ENCODE results near the gene STYK1. TPM values are rescaled to one million over a fixed set of nuclear protein-coding genes. Genes with fewer than 3 reads are reported as not detected.
"Not testable (repeated sequence)": the region's sequence is repeated elsewhere in the genome, so short reads cannot be mapped to it uniquely, and the experiment has no call there.

The STYK1 gene
- total RNA-seq, 2 donors from 2014 or later, result not detected

DNA sequence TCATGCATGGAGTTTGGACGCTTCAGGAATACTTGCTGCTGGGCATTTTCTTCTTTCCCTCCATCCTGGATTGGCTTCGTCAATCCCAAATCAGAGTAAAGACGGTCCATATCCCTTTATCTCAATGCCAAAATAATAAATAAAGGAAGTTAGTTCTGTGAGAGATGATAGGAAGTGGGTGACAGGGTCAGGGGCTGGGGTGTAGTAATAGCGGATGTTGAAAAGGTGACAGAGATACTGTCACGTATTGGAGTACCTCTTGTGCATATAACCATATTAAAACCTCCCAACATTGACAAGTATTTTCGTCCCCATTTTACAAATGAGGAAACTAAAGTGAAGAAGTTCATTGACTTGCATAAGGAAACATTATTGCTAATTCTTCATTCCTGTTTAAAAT is 72.9 kb downstream of the STYK1 start:
- no peak overlapping the region for H3K27ac ChIP-seq
- no peaks in the 10 kb centered on the region for H3K27me3 ChIP-seq (replicated peaks; ENCODE audit: insufficient read depth)
- H3K9me3 ChIP-seq, result no peaks in the 10 kb centered on the region
- ATAC-seq (ENCODE audit: insufficient number of reproducible peaks, low FRiP score, low read depth) (no peak), DNase-seq (ENCODE audit: low spot score) (no peak)
- no peak for TF ChIP-seq CTCF (IDR thresholded peaks at IDR 0.05)
- no peak overlapping the region for H3K4me3 ChIP-seq
- H3K36me3 ChIP-seq, result no peaks in the 10 kb centered on the region
- no peaks in the 10 kb centered on the region for H3K4me1 ChIP-seq (ENCODE audit: control insufficient read depth in 1 of 2, low read depth in 2 of 2)

DNA sequence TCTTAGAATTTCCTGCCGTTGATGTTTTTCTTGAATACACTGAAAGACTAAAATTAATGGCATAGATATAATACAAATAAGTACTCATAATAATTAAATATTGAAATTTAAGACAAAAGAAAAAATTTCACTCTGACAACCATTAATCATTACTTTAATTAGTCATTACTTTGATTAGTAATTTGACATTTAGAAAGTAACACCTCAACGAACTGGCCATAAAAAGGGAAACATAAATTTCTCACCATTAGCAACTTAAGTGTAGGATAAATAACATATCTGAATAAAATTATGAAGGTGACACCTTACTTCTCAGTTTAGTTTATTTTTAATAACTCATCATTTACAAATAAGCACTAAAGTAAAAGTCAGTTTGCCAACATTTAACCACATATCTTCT is 78.0 kb downstream of the STYK1 start:
- Histone ChIP-seq H3K4me3 (no peak overlapping the region), H3K27me3 (replicated peaks; ENCODE audit: insufficient read depth) (no peaks in the 10 kb centered on the region), H3K9me3 (no peaks in the 10 kb centered on the region), H3K36me3 (no peaks in the 10 kb centered on the region), H3K4me1 (ENCODE audit: control insufficient read depth in 1 of 2, low read depth in 2 of 2) (no peaks in the 10 kb centered on the region), H3K27ac (no peak overlapping the region)
- TF ChIP-seq CTCF (IDR thresholded peaks at IDR 0.05), result no peak
- ATAC-seq (ENCODE audit: insufficient number of reproducible peaks, low FRiP score, low read depth), result no peak
- DNase-seq (ENCODE audit: low spot score), result no peak

GRCh38 chr12:10590966-10591365 is 82.9 kb downstream of the STYK1 start:
- Histone ChIP-seq H3K27ac (no peak overlapping the region), H3K27me3 (replicated peaks; ENCODE audit: insufficient read depth) (no peaks in the 10 kb centered on the region), H3K36me3 (no peaks in the 10 kb centered on the region), H3K4me1 (ENCODE audit: control insufficient read depth in 1 of 2, low read depth in 2 of 2) (no peaks in the 10 kb centered on the region), H3K9me3 (no peaks in the 10 kb centered on the region), H3K4me3 (no peak overlapping the region)
- ATAC-seq (ENCODE audit: insufficient number of reproducible peaks, low FRiP score, low read depth) (no peak), DNase-seq (ENCODE audit: low spot score) (no peak)
- no peak for TF ChIP-seq CTCF (IDR thresholded peaks at IDR 0.05)

- H3K36me3 ChIP-seq, result no peaks in the 10 kb centered on the region
- no peaks in the 10 kb centered on the region for H3K9me3 ChIP-seq
- H3K4me3 ChIP-seq, result no peak overlapping the region
- H3K27ac ChIP-seq, result no peak overlapping the region
- H3K4me1 ChIP-seq (ENCODE audit: control insufficient read depth in 1 of 2, low read depth in 2 of 2), result no peaks in the 10 kb centered on the region
- no peaks in the 10 kb centered on the region for H3K27me3 ChIP-seq (replicated peaks; ENCODE audit: insufficient read depth)
- ATAC-seq (ENCODE audit: insufficient number of reproducible peaks, low FRiP score, low read depth), result no peak
- no peak for DNase-seq (ENCODE audit: low spot score)
- TF ChIP-seq CTCF (IDR thresholded peaks at IDR 0.05), result no peak
These were observed 89.4 kb downstream of the STYK1 start for GRCh38 chr12:10584415-10584814.

- no peak for TF ChIP-seq CTCF (IDR thresholded peaks at IDR 0.05)
- no peak overlapping the region for H3K4me3 ChIP-seq
- ATAC-seq (ENCODE audit: insufficient number of reproducible peaks, low FRiP score, low read depth) (no peak), DNase-seq (ENCODE audit: low spot score) (no peak)
- H3K27ac ChIP-seq, result no peak overlapping the region
- no peaks in the 10 kb centered on the region for H3K4me1 ChIP-seq (ENCODE audit: control insufficient read depth in 1 of 2, low read depth in 2 of 2)
- no peaks in the 10 kb centered on the region for H3K9me3 ChIP-seq
- H3K27me3 ChIP-seq (replicated peaks; ENCODE audit: insufficient read depth), result no peaks in the 10 kb centered on the region
- H3K36me3 ChIP-seq, result no peaks in the 10 kb centered on the region
These were observed 91.1 kb downstream of the STYK1 start for GRCh38 chr12:10582704-10583103.

DNA sequence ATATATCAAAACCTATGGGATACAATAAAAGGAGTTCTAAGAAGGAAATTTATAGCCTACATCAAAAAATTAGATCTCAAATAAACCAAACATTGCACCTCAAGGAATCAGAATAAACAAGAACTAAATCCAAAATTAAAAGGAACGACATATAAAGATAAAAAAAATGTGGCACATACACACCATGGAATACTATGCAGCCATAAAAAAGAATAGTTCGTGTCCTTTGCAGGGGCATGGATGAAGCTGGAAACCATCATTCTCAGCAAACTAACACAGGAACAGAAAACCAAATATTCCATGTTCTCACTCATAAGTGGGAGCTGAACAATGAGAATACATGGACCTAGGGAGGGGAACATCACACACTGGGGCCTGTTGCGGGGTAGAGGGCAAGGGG is 91.7 kb downstream of the STYK1 start:
- not testable (repeated sequence) for H3K27me3 ChIP-seq (replicated peaks; ENCODE audit: insufficient read depth); H3K36me3 ChIP-seq; H3K4me1 ChIP-seq (ENCODE audit: control insufficient read depth in 1 of 2, low read depth in 2 of 2); H3K4me3 ChIP-seq; H3K9me3 ChIP-seq; H3K27ac ChIP-seq; ATAC-seq (ENCODE audit: insufficient number of reproducible peaks, low FRiP score, low read depth); DNase-seq (ENCODE audit: low spot score)

Data from thoracic aorta (tissue), 2 donors.